ENCODE measurements around the gene PAX8.

Gene PAX8

DNA sequence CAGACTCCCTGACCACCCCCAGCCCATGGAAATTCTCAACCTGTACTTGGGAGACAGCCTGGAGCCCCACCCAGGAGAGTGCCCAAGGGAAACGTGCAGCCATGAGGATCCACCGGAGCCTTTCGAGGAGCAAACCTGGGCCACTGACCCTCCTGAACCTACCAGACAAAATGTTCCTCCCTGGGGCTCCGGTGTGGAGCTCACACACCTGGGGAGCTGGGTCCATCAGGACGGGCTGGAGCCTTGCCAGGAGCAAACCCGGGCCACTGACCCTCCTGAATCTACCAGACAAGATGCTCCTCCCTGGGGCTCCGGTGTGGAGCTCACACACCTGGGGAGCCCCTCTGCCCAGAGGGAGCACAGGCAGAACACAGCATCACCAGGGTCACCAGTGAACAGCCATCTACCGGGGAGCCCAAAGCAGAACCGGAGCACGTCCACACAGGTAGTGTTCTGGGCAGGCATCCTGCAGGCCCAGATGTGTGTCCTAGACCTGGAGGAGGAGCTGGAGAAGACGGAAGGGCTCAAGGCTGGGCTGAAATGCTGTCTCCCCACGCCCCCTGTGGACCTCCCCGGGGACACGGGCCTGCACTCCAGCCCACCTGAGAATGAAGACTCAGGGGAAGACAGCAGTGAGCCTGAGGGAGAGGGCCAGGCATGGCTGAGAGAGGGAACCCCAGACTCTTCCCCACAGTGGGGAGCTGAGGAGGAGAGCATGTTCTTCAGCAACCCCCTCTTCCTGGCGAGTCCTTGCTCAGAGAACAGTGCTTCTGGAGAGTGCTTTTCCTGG lies 96.1 kb downstream of the PAX8 start:
- DNase-seq (ENCODE audit: low spot score) = no peak

- DNase-seq (ENCODE audit: low spot score) = no peak
Measured at GRCh38 chr2:113181258-113182051, 97.3 kb downstream of the PAX8 start.

GRCh38 chr2:113180131-113180946 lies 98.4 kb downstream of the PAX8 start:
- no peak for DNase-seq (ENCODE audit: low spot score)

GRCh38 chr2:113179446-113180045 lies 99.2 kb downstream of the PAX8 start:
- no peak for DNase-seq (ENCODE audit: low spot score)

DNA sequence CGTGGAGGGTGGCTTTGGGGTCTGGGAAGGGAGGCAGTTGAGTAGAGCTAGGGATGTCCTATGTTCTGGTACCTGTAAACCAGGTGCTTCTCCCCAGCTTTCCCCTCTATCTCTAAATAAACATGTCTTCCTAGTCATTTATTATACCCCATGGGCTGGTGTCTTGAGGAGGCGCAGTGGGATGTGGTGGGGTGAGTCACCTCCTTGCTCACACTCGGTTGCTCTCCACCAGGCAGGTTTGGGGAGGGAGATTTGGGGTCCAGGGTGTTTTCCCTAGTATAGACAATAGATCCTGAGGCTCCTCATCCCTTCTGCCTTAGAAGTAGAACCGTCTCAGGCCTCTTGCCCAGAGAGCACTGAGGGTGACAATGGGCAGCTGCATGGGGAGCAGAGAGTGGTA lies 99.8 kb downstream of the PAX8 start:
- no peak for DNase-seq (ENCODE audit: low spot score)

- DNase-seq (ENCODE audit: low spot score) = no peak
Measured at GRCh38 chr2:113178069-113178746, 100.5 kb downstream of the PAX8 start.

GRCh38 chr2:113176696-113177355 lies 101.9 kb downstream of the PAX8 start:
- no peak for DNase-seq (ENCODE audit: low spot score)

DNA sequence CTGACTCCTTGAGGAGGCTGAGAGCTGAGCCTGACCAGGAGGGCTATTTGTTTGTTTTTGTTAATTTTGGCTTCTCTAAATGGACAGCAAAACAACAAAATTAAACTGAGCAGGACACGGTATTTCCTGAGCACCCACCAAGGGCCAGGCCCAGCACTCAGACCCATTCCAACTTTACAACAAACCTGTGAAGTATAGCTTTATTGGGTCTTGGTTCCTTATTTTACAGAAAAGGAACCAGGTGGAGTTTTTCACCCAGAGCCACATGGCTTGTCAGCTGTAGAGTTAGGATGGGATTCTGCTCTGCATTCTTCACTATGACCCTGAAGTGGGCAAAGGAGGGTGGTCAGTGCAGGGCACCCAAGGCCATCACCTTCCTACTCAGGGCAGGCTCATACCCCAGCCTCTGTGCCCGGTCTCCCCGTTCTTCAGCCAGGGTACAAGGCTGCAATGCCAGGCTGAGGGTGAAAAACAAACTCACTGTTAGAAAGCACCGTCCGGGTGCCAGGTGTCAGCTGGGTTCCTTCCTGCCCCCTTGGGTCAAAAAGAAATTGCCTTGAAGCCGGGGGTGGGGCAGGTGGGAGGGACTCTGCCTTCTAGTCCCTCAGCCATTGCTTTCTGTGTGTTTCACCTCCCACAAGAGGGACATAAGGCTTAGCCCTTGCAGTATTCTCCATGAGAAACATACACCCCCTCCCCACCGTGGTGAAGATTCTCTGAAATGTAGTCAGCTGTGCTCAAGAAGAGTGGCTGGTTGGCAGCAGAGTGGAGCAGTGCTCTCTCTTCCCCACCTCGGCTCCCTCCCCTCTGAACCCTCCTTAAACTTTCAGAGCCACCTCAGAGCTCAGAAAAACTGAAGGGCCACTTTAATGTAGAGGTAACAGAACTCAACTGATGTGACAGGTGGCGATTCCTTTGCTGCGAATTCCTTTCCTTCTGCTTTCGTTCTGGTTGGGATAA lies 102.7 kb downstream of the PAX8 start:
- DNase-seq (ENCODE audit: low spot score) = peak; percentile 78

DNA sequence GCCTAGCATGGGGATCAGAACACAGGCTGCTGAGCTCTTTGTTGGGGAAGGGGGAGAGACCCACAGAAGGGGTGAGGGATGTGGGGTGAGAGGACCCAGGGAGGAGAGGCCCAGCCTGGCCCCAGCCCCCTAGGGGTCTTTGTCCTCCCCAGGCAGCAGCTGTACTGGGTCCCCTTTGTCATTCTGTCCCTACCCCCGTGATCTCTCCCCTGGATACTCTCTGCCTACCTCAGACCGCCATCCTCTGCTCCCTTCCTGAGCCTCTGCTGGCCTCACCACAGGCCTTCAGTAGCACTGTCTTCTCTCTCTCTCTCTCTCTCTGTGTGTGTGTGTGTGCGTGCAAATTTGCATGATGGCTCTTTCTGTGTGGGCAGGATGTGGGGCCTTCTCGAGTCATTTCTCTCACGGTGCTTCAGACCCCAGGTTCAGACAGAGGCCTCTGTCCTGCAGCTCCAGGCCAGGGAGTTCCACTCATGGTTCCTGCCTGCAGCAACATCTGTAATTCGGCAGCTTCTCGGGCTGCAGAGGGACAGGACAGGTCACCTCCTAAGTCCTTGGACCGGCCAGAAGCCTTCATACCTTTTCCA lies 103.6 kb downstream of the PAX8 start:
- peak; percentile 90 for DNase-seq (ENCODE audit: low spot score)

DNA sequence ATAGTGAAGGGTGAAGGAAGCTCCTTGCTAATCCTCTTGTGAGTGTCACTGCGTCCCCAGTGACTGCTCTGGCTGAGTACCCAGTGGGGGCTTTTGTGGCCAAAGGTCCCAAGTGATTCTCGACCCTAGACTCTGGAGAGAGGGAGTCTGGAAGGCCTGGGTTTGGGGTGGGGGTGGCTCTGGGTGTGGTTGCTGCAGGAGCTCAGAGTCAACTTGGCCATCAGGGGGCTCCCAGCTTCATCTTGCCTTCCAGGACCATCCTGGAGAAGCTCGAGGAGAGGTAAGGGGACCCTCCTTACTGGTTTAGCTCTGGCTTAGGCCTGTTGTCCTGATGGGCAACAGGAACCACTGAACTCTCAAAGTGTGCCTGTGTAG lies 104.4 kb downstream of the PAX8 start:
- DNase-seq (ENCODE audit: low spot score) = peak; percentile 56

DNA sequence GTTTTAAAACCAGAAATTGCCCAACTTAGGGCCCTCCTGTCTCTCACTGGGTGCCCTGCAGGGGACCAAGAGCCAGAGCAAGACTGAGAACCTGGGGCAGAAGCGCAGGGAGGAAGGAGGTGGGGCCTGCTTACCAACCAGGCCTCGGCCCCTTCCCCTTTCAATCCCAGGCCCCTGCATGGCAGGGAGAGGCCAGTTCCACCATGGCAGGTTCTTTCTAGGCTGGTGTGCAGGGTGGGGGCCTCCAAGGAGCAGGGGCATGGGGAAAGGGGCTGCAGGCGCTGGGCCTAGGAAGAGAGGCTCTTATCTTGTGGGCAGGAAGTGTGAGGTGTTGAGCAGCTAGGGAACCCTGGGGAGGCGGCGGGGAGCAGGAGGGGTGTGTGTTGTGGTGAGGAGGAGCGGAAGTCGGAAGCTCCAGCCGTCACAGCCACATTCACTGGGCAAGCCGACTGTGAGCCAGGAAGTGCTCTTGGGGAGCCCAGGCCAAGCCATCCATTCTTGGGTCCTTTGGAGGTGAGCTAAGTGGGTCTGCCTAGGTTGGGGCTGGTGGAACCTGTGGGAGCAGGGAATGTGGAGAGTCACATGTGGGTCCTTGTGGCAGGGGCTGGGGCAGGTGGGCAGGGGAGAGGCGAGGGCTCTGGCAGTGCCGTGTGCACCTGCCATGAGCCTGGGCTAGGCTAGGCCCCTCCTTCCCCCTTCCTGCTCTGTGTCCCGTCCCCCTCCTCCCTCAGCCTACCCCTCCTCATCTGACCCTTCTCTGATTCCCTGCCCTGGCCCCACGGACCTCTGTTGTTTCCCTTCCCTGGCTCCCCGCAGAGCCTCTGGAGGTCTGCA lies 105.0 kb downstream of the PAX8 start, which contains the start of gene PSD4:
Gene PSD4 (plus strand): TSS at position 430 of the 834 bp plus-strand sequence. CDS start 8,486 bp downstream, outside the sequence.
- DNase-seq (ENCODE audit: low spot score) = peak; percentile 89

DNA sequence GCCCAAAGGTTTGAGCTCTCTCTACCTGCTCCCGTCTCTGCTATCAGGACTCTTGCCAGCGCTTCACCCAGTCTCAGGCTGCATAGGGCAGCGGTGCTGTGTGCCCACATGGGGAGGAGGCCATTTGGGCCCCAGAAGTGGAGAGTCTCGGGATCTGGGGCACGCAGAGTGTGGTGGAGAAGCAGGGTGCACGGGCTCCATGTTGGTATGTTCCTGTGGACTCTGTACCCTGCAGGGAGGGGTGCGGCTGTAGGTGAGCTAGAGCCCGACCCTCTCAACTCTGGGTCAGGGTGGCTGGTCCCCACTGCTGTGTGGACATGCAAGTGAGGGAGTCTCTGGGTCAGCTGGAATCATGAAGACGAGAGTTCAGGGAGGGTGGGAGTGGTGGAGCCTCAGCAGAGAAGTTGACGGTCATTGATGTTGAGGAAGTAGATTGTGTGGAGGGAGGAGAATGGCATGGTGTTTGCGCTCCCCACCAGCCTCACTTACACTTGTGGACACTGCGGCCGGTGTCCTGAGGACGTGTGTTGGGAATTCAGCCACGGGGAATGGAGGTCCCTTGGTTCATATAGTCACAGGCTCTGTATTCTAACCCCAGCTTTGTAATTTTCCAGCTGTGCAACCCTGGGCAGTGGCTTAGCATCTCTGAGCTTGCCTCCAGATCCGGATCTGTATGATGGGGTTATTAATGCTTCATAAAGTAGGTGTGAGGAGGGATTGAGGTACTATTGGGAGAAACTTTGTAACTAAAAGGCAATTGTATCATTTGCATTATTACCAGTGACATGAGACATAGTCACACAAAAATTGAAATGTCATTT lies 105.8 kb downstream of the PAX8 start:
- DNase-seq (ENCODE audit: low spot score) = no peak

- no peak for DNase-seq (ENCODE audit: low spot score)
Measured at GRCh38 chr2:113171334-113172075, 107.2 kb downstream of the PAX8 start.

DNA sequence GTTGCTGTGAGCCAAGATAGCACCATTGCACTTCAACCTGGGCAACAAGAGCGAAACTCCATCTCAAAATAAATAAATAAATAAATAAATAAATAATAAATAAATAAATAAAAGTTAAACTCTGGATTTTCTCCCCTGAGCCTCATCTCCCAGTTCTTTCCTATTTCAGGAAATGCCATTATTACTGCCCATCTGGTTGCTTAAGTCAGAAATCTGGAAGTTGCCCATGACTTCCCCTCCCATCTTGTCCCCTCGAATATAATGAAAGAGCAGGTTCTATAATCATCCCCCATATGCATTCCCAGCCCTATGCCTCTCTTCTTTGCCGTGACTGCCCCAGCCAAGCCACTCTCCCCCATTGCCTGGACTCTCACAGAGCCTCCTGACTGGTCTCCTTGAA lies 109.1 kb downstream of the PAX8 start:
- DNase-seq (ENCODE audit: low spot score) = no peak

DNA sequence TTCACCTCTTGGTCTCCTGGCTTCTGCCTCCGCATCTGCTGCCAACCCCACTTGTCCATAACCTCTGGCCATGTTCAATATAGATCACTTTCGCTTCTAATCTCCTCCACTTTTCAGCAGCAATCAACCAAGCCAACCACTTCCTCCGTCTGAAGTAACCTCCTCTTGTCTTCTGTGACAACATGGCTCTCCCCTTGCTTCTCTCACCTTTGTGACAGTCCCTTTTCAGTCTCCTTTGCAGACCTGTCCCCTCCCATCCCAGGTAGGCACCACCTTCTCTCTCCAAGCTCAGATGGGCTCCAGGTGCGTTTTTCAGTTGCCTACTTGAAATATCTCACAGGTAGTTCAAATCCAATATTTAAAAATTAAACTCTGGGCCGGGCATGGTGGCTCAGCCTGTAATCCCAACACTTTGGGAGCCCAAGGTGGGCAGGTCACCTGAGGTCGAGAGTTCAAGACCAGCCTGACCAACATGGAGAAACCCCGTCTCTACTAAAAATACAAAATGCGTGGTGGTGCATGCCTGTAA lies 109.7 kb downstream of the PAX8 start:
- no peak for DNase-seq (ENCODE audit: low spot score)

DNA sequence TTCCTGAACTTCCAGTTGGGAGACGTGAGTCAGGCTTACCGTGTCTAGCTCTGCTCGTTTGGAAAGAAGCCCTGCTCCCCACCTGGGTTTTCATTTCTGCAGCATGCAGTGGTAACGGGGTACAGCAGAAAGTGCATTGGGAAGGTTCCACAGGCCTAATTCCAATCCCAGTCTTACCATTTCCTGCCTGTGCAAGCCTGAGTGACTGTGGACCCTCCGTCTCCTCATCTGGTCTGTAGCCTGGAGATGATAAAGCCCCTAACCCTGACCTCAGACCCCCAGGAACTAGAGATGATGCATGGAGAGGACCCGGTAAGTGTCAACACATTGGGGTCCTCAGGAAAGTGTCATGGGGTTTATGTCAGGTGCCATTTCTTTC lies 110.8 kb downstream of the PAX8 start:
- DNase-seq (ENCODE audit: low spot score) = no peak

Data from NAMALWA (cell line).